Sigmoid colon (tissue), 4 donors: Measurements from ENCODE around the gene RBCK1.

ENCODE experiments used
- CTCF ChIP-seq, 4 experiments: fragments of 450-650 bp in 3 of 4; fragments of 200-600 bp in 1 of 4; IDR thresholded peaks; one replicate each; pipeline ENCODE4 v1.5.1; 2016 to 2019; ENCODE audit warnings: antibody characterized with exemption in 4 of 4, mild to moderate bottlenecking in 3 of 4, moderate library complexity in 2 of 4
- POLR2A ChIP-seq, 2 donors: fragments of 450-650 bp; IDR thresholded peaks; one replicate each; pipeline ENCODE4 v1.6.1; 2016; ENCODE audit warnings: antibody characterized with exemption in 2 of 2, mild to moderate bottlenecking in 2 of 2, moderate library complexity in 2 of 2
- POLR2AphosphoS5 ChIP-seq, 4 donors: sonication (generic); formaldehyde crosslinking; IDR thresholded peaks; one replicate each; pipeline ENCODE4 v1.6.1; 2017; ENCODE audit warnings: antibody characterized with exemption in 4 of 4

- TF ChIP-seq POLR2AphosphoS5 (IDR thresholded peaks at IDR 0.05): no peak
- no peak for TF ChIP-seq CTCF (IDR thresholded peaks at IDR 0.05)
- TF ChIP-seq POLR2A (IDR thresholded peaks at IDR 0.05): no peak
These were observed 64.2 kb downstream of the RBCK1 start for GRCh38 chr20:472137-472846.
